H1 (cell line): ENCODE data around the gene SGMS1. TPM values are rescaled to one million over a fixed set of nuclear protein-coding genes. Genes with fewer than 3 reads are reported as not detected.

Experiments
- CTCF ChIA-PET: fragments of 300-600 bp; sonication (Branson Sonifier 250); formaldehyde crosslinking; loops from one replicate; lab custom pipeline; 2021; ENCODE audit not compliant: partially characterized antibody; lab: Charles Lee
- POLR2A ChIA-PET: fragments of 300-600 bp; sonication (Branson Sonifier 250); formaldehyde crosslinking; loops from one replicate; lab custom pipeline; 2021; ENCODE audit warnings: inconsistent platforms; ENCODE audit not compliant: partially characterized antibody; lab: Charles Lee
- DNase-seq, 2 experiments: peaks; one replicate each; pipeline versions ENCODE4 v3.0.0 to v3.0.0-alpha.2; 2010 to 2022; ENCODE audit warnings: low spot score in 2 of 2, low read depth in 1 of 2, mixed read lengths in 1 of 2
- FAIRE-seq: peaks from 2 replicates; lab custom pipeline; 2011; peaks lifted over from hg19 to GRCh38; lab: Jason Lieb, UNC
- H2AFZ ChIP-seq: 2 replicates; pipeline ENCODE4 v1.8.1; 2012; ENCODE audit warnings: low read length, inconsistent platforms
- H2AK5ac ChIP-seq: 2 replicates; pipeline ENCODE4 v1.6.1; 2013; ENCODE audit warnings: low read depth, low read length
- H2BK120ac ChIP-seq: replicated peaks from 2 replicates; pipeline ENCODE3; 2013; ENCODE audit warnings: low read depth, low read length, inconsistent platforms
- H2BK12ac ChIP-seq: 2 replicates; pipeline ENCODE4 v1.6.1; 2013; ENCODE audit warnings: low read depth, low read length
- H2BK15ac ChIP-seq: 2 replicates; pipeline ENCODE4 v1.6.1; 2013; ENCODE audit warnings: low read length
- H2BK20ac ChIP-seq: 2 replicates; pipeline ENCODE4 v1.6.1; 2013; ENCODE audit warnings: low read length
- H2BK5ac ChIP-seq: 2 replicates; pipeline ENCODE4 v1.6.1; 2013; ENCODE audit warnings: low read depth, low read length
- H3K14ac ChIP-seq: 2 replicates; pipeline ENCODE4 v1.6.1; 2013; ENCODE audit warnings: inconsistent platforms; ENCODE audit not compliant: insufficient read length
- H3K18ac ChIP-seq: 2 replicates; pipeline ENCODE4 v1.6.1; 2013; ENCODE audit warnings: low read length; ENCODE audit errors: extremely low read depth
- H3K23ac ChIP-seq: 2 replicates; pipeline ENCODE4 v1.6.1; 2013; ENCODE audit warnings: inconsistent platforms; ENCODE audit not compliant: insufficient read length
- H3K23me2 ChIP-seq: 2 replicates; pipeline ENCODE4 v1.6.1; 2013; ENCODE audit warnings: low read depth, low read length
- H3K27ac ChIP-seq: 2 replicates; pipeline ENCODE4 v1.6.1; 2011; ENCODE audit warnings: low read depth, low read length, inconsistent platforms
- H3K27me3 ChIP-seq, 4 experiments: replicated peaks in 1 of 4; 1 replicate in 1 of 4; 2 replicates in 3 of 4; pipeline versions ENCODE4 v1.6.1 to v1.8.1; 2011 to 2013; ENCODE audit warnings: low read length in 3 of 4, mild to moderate bottlenecking in 3 of 4, inconsistent platforms in 2 of 4, mixed read lengths in 2 of 4, moderate library complexity in 1 of 4; ENCODE audit not compliant: control insufficient read depth in 3 of 4, insufficient read depth in 3 of 4; ENCODE audit errors: extremely low read depth in 1 of 4
- H3K36me3 ChIP-seq, 4 experiments: 2 replicates each; pipeline versions ENCODE4 v1.6.1 to v1.8.1; 2011 to 2013; ENCODE audit warnings: mild to moderate bottlenecking in 4 of 4, low read length in 3 of 4, moderate library complexity in 2 of 4, control low read depth in 1 of 4, inconsistent platforms in 1 of 4; ENCODE audit not compliant: insufficient read depth in 4 of 4, control insufficient read depth in 2 of 4
- H3K4ac ChIP-seq: replicated peaks from 2 replicates; pipeline ENCODE3; 2013; ENCODE audit warnings: low read length, low read depth, mixed read lengths, inconsistent platforms; ENCODE audit not compliant: insufficient read length
- H3K4me1 ChIP-seq, 4 experiments: replicated peaks in 1 of 4; 1 replicate in 1 of 4; 2 replicates in 3 of 4; pipeline versions ENCODE4 v1.6.1 to v1.8.1; 2011 to 2013; ENCODE audit warnings: low read length in 3 of 4, inconsistent platforms in 2 of 4, mixed read lengths in 1 of 4; ENCODE audit not compliant: insufficient read depth in 4 of 4, control insufficient read depth in 3 of 4
- H3K4me2 ChIP-seq, 2 experiments: 2 replicates each; pipeline versions ENCODE4 v1.6.1 to v1.8.1; 2011 to 2013; ENCODE audit warnings: low read depth in 2 of 2, low read length in 2 of 2, control low read depth in 1 of 2, inconsistent platforms in 1 of 2, mild to moderate bottlenecking in 1 of 2; ENCODE audit not compliant: insufficient read depth in 1 of 2
- H3K4me3 ChIP-seq, 4 experiments: fragments of 200-600, 300-600 bp in 1 of 4; sonication (generic), shearing (Covaris generic), sonication (Bioruptor Twin) in 1 of 4; 2 replicates each; pipeline versions ENCODE4 v1.5.1 to v1.8.1; 2011 to 2016; ENCODE audit warnings: low read length in 4 of 4, low read depth in 3 of 4, control low read depth in 2 of 4, inconsistent platforms in 2 of 4, mild to moderate bottlenecking in 2 of 4, mixed read lengths in 1 of 4, moderate library complexity in 1 of 4; ENCODE audit not compliant: insufficient read depth in 2 of 4; ENCODE audit errors: extremely low read depth in 1 of 4
- H3K56ac ChIP-seq: replicated peaks from 2 replicates; pipeline ENCODE3; 2013; ENCODE audit warnings: low read depth, mild to moderate bottlenecking, mixed read lengths, low read length, inconsistent platforms; ENCODE audit not compliant: insufficient read length
- H3K79me1 ChIP-seq: 2 replicates; pipeline ENCODE4 v1.6.1; 2013; ENCODE audit warnings: low read depth, low read length, control low read depth
- H3K79me2 ChIP-seq, 2 experiments: 2 replicates each; pipeline versions ENCODE4 v1.6.1 to v1.8.1; 2012 to 2013; ENCODE audit warnings: low read length in 2 of 2, mild to moderate bottlenecking in 2 of 2, inconsistent platforms in 1 of 2; ENCODE audit not compliant: insufficient read depth in 2 of 2, control insufficient read depth in 1 of 2
- H3K9ac ChIP-seq, 4 experiments: replicated peaks in 1 of 4; 1 replicate in 1 of 4; 2 replicates in 3 of 4; pipeline versions ENCODE4 v1.6.1 to v1.8.1; 2011 to 2013; ENCODE audit warnings: low read depth in 3 of 4, low read length in 3 of 4, control low read depth in 2 of 4, mild to moderate bottlenecking in 2 of 4, moderate library complexity in 2 of 4, inconsistent platforms in 1 of 4; ENCODE audit errors: extremely low read depth in 1 of 4
- H3K9me3 ChIP-seq, 2 experiments: 2 replicates each; pipeline versions ENCODE4 v1.6.1 to v1.8.1; 2012 to 2013; ENCODE audit warnings: mild to moderate bottlenecking in 2 of 2, moderate library complexity in 2 of 2, control low read depth in 1 of 2, inconsistent platforms in 1 of 2, low read depth in 1 of 2, low read length in 1 of 2, mixed read lengths in 1 of 2; ENCODE audit not compliant: insufficient read depth in 2 of 2
- H4K20me1 ChIP-seq, 2 experiments: replicated peaks in 1 of 2; 2 replicates each; pipeline versions ENCODE3 to v1.8.1; 2011 to 2013; ENCODE audit warnings: inconsistent platforms in 2 of 2, low read length in 2 of 2, mild to moderate bottlenecking in 1 of 2; ENCODE audit not compliant: insufficient read depth in 2 of 2, control insufficient read depth in 1 of 2
- H4K5ac ChIP-seq: 2 replicates; pipeline ENCODE4 v1.6.1; 2013; ENCODE audit warnings: low read length, low read depth, mixed read lengths, inconsistent platforms; ENCODE audit not compliant: insufficient read length
- H4K8ac ChIP-seq: 2 replicates; pipeline ENCODE4 v1.8.0; 2013; ENCODE audit warnings: mild to moderate bottlenecking, moderate library complexity, low read length, inconsistent platforms; ENCODE audit not compliant: insufficient read depth; ENCODE audit errors: extremely low read depth
- H4K91ac ChIP-seq: replicated peaks from 2 replicates; pipeline ENCODE3; 2013; ENCODE audit warnings: low read length, mixed read lengths, inconsistent platforms; ENCODE audit not compliant: insufficient read length
- CTCF ChIP-seq, 3 experiments: IDR thresholded peaks; 1 replicate in 2 of 3; 2 replicates in 1 of 3; pipeline versions ENCODE4 v1.5.1 to v1.6.1; 2011; ENCODE audit warnings: low read length in 3 of 3, mild to moderate bottlenecking in 3 of 3, inconsistent platforms in 2 of 3, low read depth in 1 of 3, moderate library complexity in 1 of 3; ENCODE audit not compliant: insufficient read depth in 1 of 3; ENCODE audit errors: control extremely low read depth in 1 of 3
- RBBP5 ChIP-seq: IDR thresholded peaks from 2 replicates; pipeline ENCODE4 v1.7.1; 2012; ENCODE audit warnings: low read depth, mild to moderate bottlenecking, inconsistent platforms, low read length, moderate library complexity, borderline replicate concordance
- RFX5 ChIP-seq: IDR thresholded peaks from 2 replicates; pipeline ENCODE4 v1.6.1; 2011; ENCODE audit warnings: low read depth, low read length, improper control_type of control experiment, borderline replicate concordance
- SP4 ChIP-seq: IDR thresholded peaks from 2 replicates; pipeline ENCODE4 v1.6.1; 2012; ENCODE audit warnings: low read length, inconsistent platforms
- polyA plus RNA-seq, 7 experiments: library from polyadenylated mRNA; depleted of rRNA in 3 of 7; stranded (reverse) in 5 of 7; unstranded in 2 of 7; fragments of >200 nt in 5 of 7; fragments of 200-250 nt in 2 of 7; gene quantifications; 1 replicate in 5 of 7; 2 replicates in 1 of 7; 4 replicates in 1 of 7; pipeline versions ENCODE4 v1.2.1 to v1.2.3, GENCODE V29; 2011 to 2013; ENCODE audit warnings: missing spikeins in 2 of 7, mixed read lengths in 2 of 7
- total RNA-seq: library from RNA; stranded (reverse); fragmentation: NEBNext Ultra II Directional; extraction: Animal tissue kit (Norgen Biotek cat#: 25700); gene quantifications from 2 replicates; pipeline ENCODE4 v1.2.1, GENCODE V29; 2021

Gene SGMS1
- total and polyA plus RNA-seq, 2 of the 8 experiments (the other 6 are each of a cell fraction or from before 2014, with no cell fraction given): 6.0 to 15.6 TPM

DNA sequence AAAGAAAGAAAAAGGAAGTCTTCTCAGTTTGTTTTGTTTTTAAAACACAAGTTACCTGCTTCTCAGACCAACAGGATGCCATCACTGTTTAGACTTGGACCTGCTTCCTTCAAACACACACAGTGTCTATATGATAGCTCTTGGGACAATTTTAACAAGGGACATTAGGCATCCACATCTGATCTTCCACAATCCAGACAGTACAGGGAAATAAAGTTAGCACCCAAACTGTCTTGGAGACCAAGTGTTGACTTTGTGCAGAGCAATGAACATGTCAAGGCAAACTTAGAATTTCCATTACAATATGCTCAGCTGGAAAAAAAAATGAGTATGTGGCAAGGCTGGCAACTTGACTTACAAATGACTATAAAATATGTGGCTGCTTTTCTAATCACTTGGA is 80.9 kb downstream of the SGMS1 start:
- Histone ChIP-seq H3K14ac (no peak overlapping the region), H2BK5ac (no peak overlapping the region), H3K9ac (no peak overlapping the region), H2BK15ac (no peak overlapping the region), H3K27me3 (no peaks in the 10 kb centered on the region), H3K79me2 (peaks cover 0 to 37% of the 10 kb centered on the region in 2 experiments; a peak in 2 of 4 replicates), H3K27ac (no peak overlapping the region), H3K4ac (no peak overlapping the region), H4K20me1 (peaks cover 0 to 1% of the 10 kb centered on the region in 2 experiments), H3K18ac (no peak overlapping the region), H2AK5ac (no peak overlapping the region), H3K23me2 (no peaks in the 10 kb centered on the region), H3K36me3 (no peaks in the 10 kb centered on the region), H3K4me3 (no peak overlapping the region), H2AFZ (no peak overlapping the region), H2BK120ac (no peak overlapping the region), H2BK12ac (no peak overlapping the region), H4K8ac (no peak overlapping the region), H4K91ac (no peak overlapping the region), H3K56ac (no peak overlapping the region), H3K79me1 (no peaks in the 10 kb centered on the region), H3K23ac (no peak overlapping the region), H3K4me1 (peaks cover 0 to 10% (median 1%) of the 10 kb centered on the region in 4 experiments; a peak in 3 of 7 replicates), H2BK20ac (no peak overlapping the region), H4K5ac (no peak overlapping the region), H3K9me3 (no peaks in the 10 kb centered on the region), H3K4me2 (no peak overlapping the region)
- no peak for TF ChIP-seq CTCF (IDR thresholded peaks at IDR 0.05; ENCODE audit: control extremely low read depth in 1 of 3, insufficient read depth in 1 of 3, low read depth in 1 of 3, low read length in 3 of 3)
- no peak for TF ChIP-seq RBBP5
- TF ChIP-seq SP4: no peak
- no peak for TF ChIP-seq RFX5
- ChIA-PET CTCF (interaction anchor here (2.4 kb wide), 1 partner anchor 13 kb away, joined by 8 read pairs; no protein-coding TSS in a partner anchor), POLR2A (no interaction called here)
- no peak for FAIRE-seq
- no peak for DNase-seq
